GM12878 (cell line): ENCODE results near the gene RNF25.
A peak's percentile ranks its signal among the peaks of the same experiment; 100 is the strongest.

Experiments
- CREB1 ChIP-seq: IDR thresholded peaks from 2 replicates; pipeline ENCODE4 v1.6.1; 2012; ENCODE audit warnings: low read depth, mild to moderate bottlenecking, inconsistent platforms
- NRF1 ChIP-seq: conservative IDR thresholded peaks from 2 replicates; pipeline ENCODE4 v1.6.1; 2011; ENCODE audit warnings: mild to moderate bottlenecking, low read depth, low read length, improper control_type of control experiment
- YY1 ChIP-seq: IDR thresholded peaks from 2 replicates; pipeline ENCODE4 v1.6.1; 2011; ENCODE audit warnings: low read depth, mild to moderate bottlenecking, low read length

DNA sequence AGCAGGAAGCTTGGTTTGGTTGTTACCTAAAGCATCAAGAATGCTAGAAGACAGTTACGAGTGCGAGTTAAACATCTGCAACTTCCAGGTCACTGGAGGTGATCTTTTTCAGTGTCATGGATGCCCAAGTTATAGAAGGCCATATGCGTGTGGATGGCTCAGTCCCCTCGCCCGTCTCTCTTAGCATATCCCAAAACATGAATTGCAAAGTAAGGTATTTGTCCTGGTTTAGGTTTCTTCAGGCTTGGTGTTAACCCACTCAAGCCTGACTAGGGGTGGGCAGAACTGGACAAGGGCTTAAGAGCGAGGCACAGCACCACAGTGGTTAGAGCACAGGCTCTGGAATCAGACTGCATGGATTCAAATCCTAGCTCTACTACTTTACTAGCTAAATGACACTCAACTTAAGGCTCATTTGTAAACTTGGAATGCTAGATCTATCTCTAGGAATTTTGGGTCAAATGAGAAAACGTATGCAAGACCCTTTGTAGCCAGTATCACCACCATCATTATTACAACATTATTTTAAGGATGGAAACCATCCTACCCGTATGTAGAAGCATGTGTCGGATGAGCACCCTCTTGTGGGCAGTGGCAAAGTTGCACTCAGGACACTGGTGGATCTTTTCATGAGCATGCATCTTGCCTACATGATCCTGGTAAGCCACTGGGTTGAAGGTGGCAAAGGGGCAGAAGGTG lies 23.6 kb downstream of the RNF25 start:
- 0 out of 2 replicates have a peak, but pooled peaks have one; percentile 42 for TF ChIP-seq YY1
- no peak for TF ChIP-seq NRF1
- no peak for TF ChIP-seq CREB1
